ENCODE data around the gene WWC1. TPM values are rescaled to one million over a fixed set of nuclear protein-coding genes. Genes with fewer than 3 reads are reported as not detected.

The WWC1 gene
- total and polyA plus RNA-seq, 9 of the 15 experiments (the other 6 are each of a cell fraction or from before 2014, with no cell fraction given) = under 0.01 to 0.54 (median 0.42) TPM; not detected in 6

- Histone ChIP-seq H3K9me3 (replicated peaks; ENCODE audit: control insufficient read depth, insufficient read depth, low read depth, low read length) (no peaks in the 10 kb centered on the region), H3K4me2 (ENCODE audit: insufficient read depth, low read length) (no peak overlapping the region), H3K4me1 (replicated peaks in 1 of 2; ENCODE audit: control insufficient read depth in 2 of 2, insufficient read depth in 2 of 2, low read length in 2 of 2) (no peaks in the 10 kb centered on the region), H3K4me3 (no peak overlapping the region), H2AFZ (ENCODE audit: low read depth, low read length) (no peak overlapping the region), H3K9me1 (ENCODE audit: control insufficient read depth, insufficient read depth, low read length) (no peaks in the 10 kb centered on the region), H3K79me2 (ENCODE audit: control insufficient read depth, insufficient read depth, low read length) (no peaks in the 10 kb centered on the region), H3K27me3 (ENCODE audit: control insufficient read depth in 2 of 2, insufficient read depth in 2 of 2, low read length in 2 of 2) (peaks cover 0 to 27% of the 10 kb centered on the region in 2 experiments; a peak in 2 of 5 replicates), H3K27ac (ENCODE audit: extremely low read depth, low read depth, low read length) (no peak overlapping the region), H3K9ac (ENCODE audit: insufficient read depth in 1 of 2, low read depth in 2 of 2, low read length in 2 of 2) (no peak overlapping the region), H3K36me3 (ENCODE audit: control insufficient read depth, insufficient read depth, low read length) (no peaks in the 10 kb centered on the region), H4K20me1 (replicated peaks; ENCODE audit: control insufficient read depth, insufficient read depth, low read length) (0 out of 2 replicates have a peak, but pooled peaks cover 5% of the 10 kb centered on the region)
- ChIA-PET POLR2A (no interaction called here), CTCF (ENCODE audit: low intra/inter-chr PET ratio) (no interaction called here)
- in situ Hi-C loops (cut with MboI) = no loop called here
- BruUV-seq (replicated peaks) = no TSS peak
- ATAC-seq (no peak), DNase-seq (ENCODE audit: extremely low read depth in 1 of 4, low spot score in 3 of 4) (no peak), FAIRE-seq (no peak)
- no peak for TF ChIP-seq TSC22D4 (tag; IDR thresholded peaks at IDR 0.05)
- no peak for TF ChIP-seq MIER1 (IDR thresholded peaks at IDR 0.05; ENCODE audit: low read depth)
- no peak for TF ChIP-seq PHF20 (IDR thresholded peaks at IDR 0.05; ENCODE audit: partially characterized antibody)
- no peak for TF ChIP-seq SAFB2 (IDR thresholded peaks at IDR 0.05; ENCODE audit: borderline replicate concordance, low read depth, low read length, severe bottlenecking)
- TF ChIP-seq GABPB1 (CRISPR knock-in tag; IDR thresholded peaks at IDR 0.05) = no peak
- TF ChIP-seq USF2 (CRISPR knock-in tag; IDR thresholded peaks at IDR 0.05) = no peak
- TF ChIP-seq ZBTB7A (IDR thresholded peaks at IDR 0.05; ENCODE audit: borderline replicate concordance, control insufficient read depth, low read depth, low read length) = no peak
- no peak for TF ChIP-seq MCM2 (IDR thresholded peaks at IDR 0.05; ENCODE audit: low read depth)
- TF ChIP-seq NRF1 (conservative IDR thresholded peaks at IDR 0.05 in 1 of 2, IDR thresholded peaks at IDR 0.05 in 1 of 2) = no peak
- TF ChIP-seq CXXC5 (CRISPR knock-in tag; IDR thresholded peaks at IDR 0.05) = no peak
- no peak for TF ChIP-seq RFX1 (IDR thresholded peaks at IDR 0.05)
- TF ChIP-seq ETS2 (tag; IDR thresholded peaks at IDR 0.05; ENCODE audit: borderline replicate concordance, poor library complexity, severe bottlenecking) = no peak
- no peak for TF ChIP-seq ATF4 (CRISPR knock-in tag; IDR thresholded peaks at IDR 0.05)
- intact Hi-C loops (cut with micrococcal nuclease) = no loop called here
- 3% methylated on average over 4 of the region's 4 CpGs for WGBS (ENCODE audit: insufficient coverage, low coverage, missing lambda C conversion rate)
Measured at GRCh38 chr5:168415401-168415800, 124.0 kb downstream of the WWC1 start.

Data from K562 (cell line).